Activated effector memory CD4-positive, alpha-beta T cell treated with anti-CD3 and anti-CD28 coated beads, Interleukin-2, amount 50 U/mL, for 16 hours (primary cell): ENCODE data around the gene ACTG2.
A peak's percentile ranks its signal among the peaks of the same experiment; 100 is the strongest.
"Not testable (repeated sequence)": the region's sequence is repeated elsewhere in the genome, so short reads cannot be mapped to it uniquely, and the experiment has no call there.

ENCODE experiments used
- DNase-seq: peaks from one replicate; pipeline ENCODE4 v3.0.0-alpha.2; 2020

The ACTG2 gene

GRCh38 chr2:73938718-73939352 lies 46.0 kb downstream of the ACTG2 start:
- no peak for DNase-seq

GRCh38 chr2:73939419-73939818 lies 46.6 kb downstream of the ACTG2 start:
- no peak for DNase-seq

DNA sequence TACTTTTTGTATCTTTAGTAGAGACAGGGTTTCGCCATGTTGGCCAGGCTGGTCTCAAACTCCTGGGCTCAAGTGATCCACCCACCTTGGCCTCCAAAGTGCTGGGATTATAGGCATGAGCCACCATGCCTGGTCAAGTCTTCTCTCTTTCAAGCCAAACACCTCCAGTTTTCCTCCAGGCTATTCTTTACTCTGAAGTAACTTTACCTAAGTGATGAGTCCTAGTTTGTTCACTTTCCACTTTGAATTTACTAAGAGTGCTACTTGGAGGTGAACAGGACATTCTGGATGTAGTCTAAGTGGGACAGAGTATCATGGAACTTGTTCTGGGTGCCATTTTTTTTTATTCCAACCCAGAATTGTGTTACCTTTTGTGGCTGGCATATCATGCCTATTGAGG lies 47.3 kb downstream of the ACTG2 start:
- DNase-seq, result not testable (repeated sequence)

- DNase-seq, result no peak
Observed at GRCh38 chr2:73942664-73943063, 49.9 kb downstream of the ACTG2 start.

- peak; percentile 68 for DNase-seq
Observed at GRCh38 chr2:73944714-73945113, 51.9 kb downstream of the ACTG2 start.

DNA sequence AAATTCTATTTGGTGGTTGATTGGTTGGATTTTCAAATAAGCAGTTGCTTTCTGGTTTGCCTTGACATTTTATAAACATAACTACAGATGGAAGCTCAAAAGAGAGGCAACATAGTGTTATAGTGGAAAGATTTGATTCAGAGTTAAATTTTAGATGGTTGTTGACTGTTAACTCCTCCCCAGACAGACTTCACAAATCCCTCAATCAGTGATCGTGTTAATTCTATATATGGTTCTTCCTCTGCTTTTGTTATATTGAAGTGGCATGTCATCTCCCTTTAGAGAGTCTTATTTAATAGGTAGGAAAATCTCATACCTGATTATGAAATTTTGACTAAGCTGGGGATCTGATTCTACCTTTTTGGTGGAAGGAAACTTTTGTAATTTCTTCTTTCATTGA lies 53.4 kb downstream of the ACTG2 start:
- DNase-seq, result no peak

- no peak for DNase-seq
Observed at GRCh38 chr2:73946666-73947065, 53.9 kb downstream of the ACTG2 start.

GRCh38 chr2:73947412-73948018 lies 54.7 kb downstream of the ACTG2 start:
- DNase-seq, result no peak

- DNase-seq, result no peak
Observed at GRCh38 chr2:73949802-73950201, 57.0 kb downstream of the ACTG2 start.

GRCh38 chr2:73952499-73953446 lies 60.0 kb downstream of the ACTG2 start:
- DNase-seq, result no peak

DNA sequence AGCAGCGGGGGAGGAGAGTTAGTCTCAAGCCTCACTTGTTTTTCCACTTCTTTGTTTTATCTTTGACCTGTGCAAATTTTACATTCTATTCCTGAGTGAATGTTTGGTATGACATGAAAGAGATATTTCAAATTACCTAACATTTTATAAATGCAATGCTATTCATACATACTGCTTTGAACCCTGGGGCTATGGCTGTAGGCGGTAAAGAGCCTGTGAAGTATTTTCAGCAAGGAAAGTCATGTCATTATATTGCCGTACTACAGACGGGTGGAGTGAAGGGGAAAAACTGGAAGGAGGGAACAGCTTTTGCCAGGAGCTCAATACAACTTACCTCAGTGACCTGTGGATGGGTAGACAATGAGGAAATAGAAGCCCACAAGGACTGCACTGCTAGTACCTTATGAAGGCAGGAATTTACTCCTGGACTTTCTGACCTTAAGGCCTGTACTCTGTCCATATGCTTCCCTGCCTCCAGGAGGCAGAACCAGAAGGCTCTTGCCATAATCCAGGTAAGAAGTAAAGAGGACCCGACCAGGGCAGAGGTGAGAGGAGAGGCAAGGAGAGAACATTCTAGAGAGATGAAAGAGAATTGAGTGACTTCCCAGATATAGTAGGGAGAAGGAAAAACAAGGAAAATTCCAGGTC lies 63.5 kb downstream of the ACTG2 start:
- DNase-seq, result no peak

DNA sequence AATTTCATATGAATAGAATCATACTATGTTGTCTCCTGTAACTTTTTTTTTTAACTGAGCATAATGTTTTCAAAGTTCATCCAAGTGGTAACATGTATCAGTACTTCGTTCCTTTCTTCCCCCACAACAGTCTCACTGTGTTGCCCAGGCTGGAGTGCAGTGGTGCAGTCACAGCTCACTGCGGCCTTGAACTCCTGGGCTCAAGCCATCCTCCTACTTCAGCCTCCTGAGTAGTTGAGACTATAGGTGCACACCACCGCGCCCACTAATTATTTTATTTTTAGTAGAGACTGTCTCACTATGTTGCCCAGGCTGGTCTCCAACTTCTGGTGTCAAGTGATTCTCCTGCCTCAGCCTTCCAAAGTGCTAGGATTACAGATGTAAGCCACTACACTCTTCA lies 68.5 kb downstream of the ACTG2 start:
- no peak for DNase-seq

DNA sequence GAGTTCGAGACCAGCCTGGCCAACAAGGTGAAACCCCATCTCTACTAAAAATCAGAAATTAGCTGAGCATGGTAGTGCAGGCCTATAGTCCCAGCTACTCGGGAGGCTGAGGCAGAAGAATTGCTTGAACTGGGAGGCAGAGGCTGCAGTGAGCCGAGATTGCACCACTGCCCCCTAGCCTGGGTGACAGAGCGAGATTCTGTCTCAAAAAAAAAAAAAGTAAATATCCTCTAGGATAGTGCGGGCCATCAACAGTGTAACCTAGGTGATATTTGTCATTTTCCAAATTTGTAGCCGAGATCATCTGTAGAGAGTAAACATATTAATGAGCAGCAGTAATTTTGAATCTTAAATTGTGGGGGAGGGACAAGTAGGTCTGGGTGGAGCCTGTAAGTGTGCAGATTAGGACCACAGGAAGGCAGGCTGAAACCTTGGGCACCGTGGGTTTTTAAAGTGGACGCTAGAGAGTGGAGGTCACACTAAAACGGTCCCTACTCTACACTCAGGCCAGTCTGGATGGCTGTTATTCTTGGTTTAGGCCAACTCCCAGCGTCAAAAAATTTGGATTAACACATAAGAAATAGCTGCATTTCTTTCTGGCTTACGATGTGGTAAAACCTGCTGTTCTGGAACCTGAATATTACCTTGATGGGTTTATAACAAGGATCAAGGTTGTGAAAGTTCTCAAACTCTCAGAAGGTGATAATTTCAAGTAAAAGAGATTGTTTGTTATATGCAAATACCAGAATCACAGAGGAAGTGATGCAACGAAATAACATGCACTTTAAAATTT lies 69.2 kb downstream of the ACTG2 start:
- no peak for DNase-seq

DNA sequence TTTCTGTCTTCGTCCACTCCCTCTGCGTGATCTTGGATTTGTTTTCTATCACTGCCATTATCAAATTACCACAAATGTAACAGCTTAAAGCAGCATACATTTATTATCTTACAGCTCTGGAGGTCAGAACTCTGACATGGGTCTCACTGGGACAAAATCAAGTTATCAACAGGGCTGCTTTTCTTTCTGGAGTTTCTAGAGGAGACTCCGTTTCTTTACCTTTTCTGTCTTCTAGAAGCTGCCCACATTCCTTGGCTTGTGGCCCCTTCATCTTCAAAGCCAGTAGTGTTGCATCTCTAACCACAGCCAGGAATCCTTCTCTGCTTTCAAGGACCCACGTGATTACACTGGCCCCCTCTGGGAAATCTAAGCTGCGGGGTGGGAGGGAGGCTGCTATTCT lies 70.0 kb downstream of the ACTG2 start:
- no peak for DNase-seq

- peak; percentile 67 for DNase-seq
Observed at GRCh38 chr2:73963385-73964120, 70.7 kb downstream of the ACTG2 start.

DNA sequence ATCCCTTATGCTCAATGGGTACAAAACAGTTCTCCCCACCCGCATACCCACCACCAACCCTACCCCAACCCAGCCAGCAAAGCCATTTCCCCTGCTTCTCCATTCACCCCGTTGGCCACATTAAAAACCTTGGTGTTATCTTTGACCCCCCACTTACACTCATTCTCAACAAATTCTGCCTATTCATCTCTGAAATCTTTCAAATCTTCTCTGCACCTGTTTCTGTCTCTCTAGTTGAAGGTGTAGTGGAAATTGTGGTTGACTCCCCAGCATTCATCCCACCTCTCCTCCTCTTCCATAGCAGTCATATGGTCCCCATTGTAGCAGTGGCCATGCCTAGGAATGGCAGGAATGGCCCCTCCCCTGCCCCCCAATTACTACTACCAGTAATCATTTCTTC lies 71.4 kb downstream of the ACTG2 start:
- no peak for DNase-seq

DNA sequence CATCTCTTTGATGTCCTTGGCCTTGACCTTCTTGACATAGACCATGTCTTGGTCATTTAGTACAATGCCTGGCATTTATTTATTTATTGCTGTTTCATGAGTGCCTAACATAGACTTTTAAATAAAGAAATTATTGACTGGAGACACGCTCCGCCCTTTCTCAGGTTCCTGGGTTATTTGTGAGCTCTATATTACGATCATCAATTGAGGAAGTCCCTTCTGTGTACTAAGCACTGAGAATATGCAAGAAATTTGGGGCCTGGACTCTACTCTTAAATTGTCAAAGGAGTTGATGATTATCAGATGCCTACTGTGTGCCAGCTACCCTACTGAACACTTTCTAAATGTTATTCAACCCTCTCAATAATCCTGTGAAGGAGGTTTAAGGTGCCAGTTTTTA lies 72.2 kb downstream of the ACTG2 start:
- no peak for DNase-seq

- DNase-seq, result no peak
Observed at GRCh38 chr2:73968357-73968937, 75.6 kb downstream of the ACTG2 start.

DNA sequence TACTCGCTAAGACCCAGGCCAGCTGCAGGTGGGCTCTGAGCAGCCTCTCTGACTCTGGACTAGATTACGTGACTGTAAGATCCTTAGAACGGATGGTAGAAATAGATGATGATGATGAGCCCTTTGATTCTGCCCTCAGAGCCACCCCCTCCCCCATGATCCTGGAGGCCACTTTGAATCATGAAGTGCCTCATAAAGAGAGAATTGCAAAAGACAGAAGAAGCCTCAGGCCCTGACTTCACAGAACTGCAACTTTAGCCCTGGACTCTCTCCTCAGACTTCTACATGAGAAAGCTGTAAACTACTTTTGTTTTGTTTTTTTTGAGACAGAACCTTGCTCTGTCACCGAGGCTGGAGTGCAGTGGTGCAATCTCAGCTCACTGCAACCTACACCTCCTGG lies 76.5 kb downstream of the ACTG2 start:
- no peak for DNase-seq
